ENCODE measurements around the gene KCNJ18.
"Not testable (repeated sequence)": the region's sequence is repeated elsewhere in the genome, so short reads cannot be mapped to it uniquely, and the experiment has no call there.

GRCh38 chr17:21665171-21665570 lies 27.2 kb upstream of the KCNJ18 start:
- TF ChIP-seq CTCF (IDR thresholded peaks at IDR 0.05; ENCODE audit: low read length); EZH2 (IDR thresholded peaks at IDR 0.05; ENCODE audit: borderline replicate concordance, low read length): not testable (repeated sequence)

All from OCI-LY1 (cell line).